GM12891 (cell line): ENCODE measurements around the gene TM4SF4.

Experiments used
- DNase-seq: peaks from one replicate; pipeline ENCODE4 v3.0.0; 2011; ENCODE audit warnings: low spot score; ENCODE audit not compliant: insufficient read length
- FAIRE-seq: peaks from 2 replicates; lab custom pipeline; 2011; peaks lifted over from hg19 to GRCh38; lab: Jason Lieb, UNC
- PAX5 ChIP-seq: IDR thresholded peaks from 2 replicates; pipeline ENCODE4 v1.6.1; 2011; ENCODE audit warnings: low read length, moderate library complexity, mild to moderate bottlenecking; ENCODE audit not compliant: insufficient read depth, severe bottlenecking
- POLR2A ChIP-seq: IDR thresholded peaks from 2 replicates; pipeline ENCODE4 v1.6.1; 2011; ENCODE audit warnings: low read depth, low read length, control low read depth
- POLR2AphosphoS5 ChIP-seq: IDR thresholded peaks from 2 replicates; pipeline ENCODE4 v1.6.1; 2011; ENCODE audit warnings: low read depth, low read length, control low read depth
- POU2F2 ChIP-seq: IDR thresholded peaks from 2 replicates; pipeline ENCODE4 v1.6.1; 2011; ENCODE audit warnings: low read depth, mild to moderate bottlenecking, control low read depth, low read length, moderate library complexity
- SPI1 ChIP-seq: IDR thresholded peaks from 2 replicates; pipeline ENCODE4 v1.6.1; 2011; ENCODE audit warnings: low read depth, low read length, control low read depth
- TAF1 ChIP-seq: IDR thresholded peaks from 2 replicates; pipeline ENCODE4 v1.6.1; 2011; ENCODE audit warnings: low read depth, low read length, control low read depth

Gene TM4SF4

DNA sequence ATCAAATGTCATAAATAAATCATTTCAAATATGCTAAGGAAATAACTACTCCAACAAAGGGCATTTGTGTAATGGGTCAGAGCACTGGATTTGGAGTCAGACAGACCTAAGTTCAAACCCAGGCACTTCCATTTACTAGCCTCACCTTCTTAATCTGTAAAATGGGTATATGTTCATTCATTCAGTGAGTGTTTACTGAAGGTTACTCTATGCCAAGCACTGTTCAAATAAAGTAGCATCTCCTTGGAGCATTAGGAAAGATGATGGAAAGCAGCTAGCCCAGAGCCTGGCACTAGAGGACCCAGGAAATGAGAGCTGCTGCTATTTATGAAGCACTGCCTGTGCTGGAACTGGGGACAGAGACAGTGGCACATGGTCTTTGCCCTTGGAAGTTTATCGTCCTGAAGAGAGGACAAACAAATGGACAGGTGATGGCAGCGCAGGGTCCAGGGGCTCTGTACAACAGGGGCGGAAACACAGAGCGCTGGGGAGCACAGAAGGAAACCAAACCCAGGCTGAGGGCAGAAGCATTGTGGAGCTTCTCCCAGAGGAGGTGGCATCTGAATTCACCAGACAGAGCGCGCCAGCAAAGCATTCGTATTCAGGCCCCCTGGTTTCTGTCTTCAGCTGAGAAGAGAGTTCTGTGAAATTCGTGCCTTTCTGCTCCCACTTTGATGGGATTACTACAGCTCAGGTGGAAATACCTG lies 19.0 kb downstream of the TM4SF4 start:
- no peak for FAIRE-seq
- no peak for DNase-seq
- TF ChIP-seq POLR2AphosphoS5 (no peak), POU2F2 (no peak), TAF1 (no peak), PAX5 (no peak), SPI1 (no peak), POLR2A (no peak)

DNA sequence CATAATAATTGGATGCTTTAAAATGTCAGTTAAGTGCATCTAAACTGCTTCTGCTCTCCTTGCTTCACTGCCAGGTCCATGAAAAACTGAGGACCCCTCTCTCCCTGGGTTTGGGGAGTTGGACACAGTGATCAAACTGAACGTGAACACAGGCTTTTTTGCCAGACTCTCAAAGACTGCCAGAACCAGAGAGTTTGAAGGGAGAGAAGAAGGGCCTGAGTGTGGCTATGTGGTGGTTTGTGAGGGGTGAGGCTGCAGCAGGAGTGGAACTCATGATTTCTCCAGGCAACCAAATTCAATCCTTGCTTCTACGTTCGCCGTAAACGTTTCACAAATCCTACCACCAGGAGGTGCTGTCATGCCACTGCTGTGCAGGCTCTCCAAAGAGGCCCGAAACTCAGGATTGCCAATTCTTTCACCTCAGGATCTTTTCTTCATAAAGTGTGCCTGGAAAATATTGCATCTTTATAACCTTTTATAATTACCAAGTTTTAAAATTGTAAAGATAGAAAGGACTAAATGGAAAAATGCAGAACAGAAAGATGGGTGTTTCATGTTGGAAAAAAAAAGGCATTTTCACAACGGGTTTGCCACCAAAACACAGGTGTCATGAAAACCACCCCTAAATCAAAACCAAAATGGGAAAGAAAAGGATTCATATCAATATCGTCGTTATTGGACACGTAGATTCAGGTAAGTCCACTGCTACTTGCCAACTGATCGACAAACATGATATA lies 19.7 kb downstream of the TM4SF4 start:
- FAIRE-seq, result peak; percentile 31
- TF ChIP-seq POLR2AphosphoS5 (no peak), SPI1 (no peak), POU2F2 (no peak), POLR2A (no peak), TAF1 (no peak), PAX5 (no peak)
- peak; percentile 16 for DNase-seq

DNA sequence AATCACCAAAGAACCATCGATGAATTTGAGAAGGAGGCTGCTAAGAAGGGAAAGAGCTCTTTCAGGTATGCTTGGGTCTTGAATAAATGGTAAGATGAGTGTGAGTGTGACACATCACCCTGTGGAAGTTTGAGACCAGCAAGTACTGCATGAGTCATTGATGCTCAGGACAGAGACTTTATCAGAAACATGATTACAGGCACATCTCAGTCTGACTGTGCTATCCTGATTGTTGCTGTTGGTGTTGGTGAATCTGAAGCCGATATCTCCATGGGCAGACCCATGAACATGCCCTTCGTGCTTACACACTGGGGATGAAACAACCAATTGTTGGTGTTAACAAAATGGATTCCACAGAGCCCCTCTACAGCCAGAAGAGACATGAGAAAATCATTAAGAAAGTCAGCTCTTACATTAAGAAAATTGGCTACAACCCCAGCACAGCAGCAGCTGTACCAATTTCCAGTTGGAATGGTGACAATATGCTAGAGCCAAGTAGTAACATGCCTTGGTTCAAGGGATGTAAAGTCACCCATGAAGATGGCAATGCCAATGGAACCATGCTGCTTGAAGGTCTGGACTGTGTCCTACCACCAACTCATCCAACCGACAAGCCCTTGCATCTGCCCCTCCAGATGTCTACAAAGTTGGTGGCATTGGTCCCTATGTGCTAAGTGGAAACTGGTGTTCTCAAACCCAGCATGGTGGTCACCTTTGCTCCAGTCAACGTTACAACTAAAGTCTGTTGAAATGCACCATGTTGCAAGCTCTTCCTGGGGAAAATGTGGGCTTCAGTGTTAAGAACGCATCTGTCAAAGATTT lies 20.5 kb downstream of the TM4SF4 start:
- DNase-seq (no peak), FAIRE-seq (no peak)
- no peak for TF ChIP-seq POU2F2
- no peak for TF ChIP-seq TAF1
- TF ChIP-seq SPI1, result no peak
- TF ChIP-seq POLR2A, result no peak
- TF ChIP-seq PAX5, result no peak

DNA sequence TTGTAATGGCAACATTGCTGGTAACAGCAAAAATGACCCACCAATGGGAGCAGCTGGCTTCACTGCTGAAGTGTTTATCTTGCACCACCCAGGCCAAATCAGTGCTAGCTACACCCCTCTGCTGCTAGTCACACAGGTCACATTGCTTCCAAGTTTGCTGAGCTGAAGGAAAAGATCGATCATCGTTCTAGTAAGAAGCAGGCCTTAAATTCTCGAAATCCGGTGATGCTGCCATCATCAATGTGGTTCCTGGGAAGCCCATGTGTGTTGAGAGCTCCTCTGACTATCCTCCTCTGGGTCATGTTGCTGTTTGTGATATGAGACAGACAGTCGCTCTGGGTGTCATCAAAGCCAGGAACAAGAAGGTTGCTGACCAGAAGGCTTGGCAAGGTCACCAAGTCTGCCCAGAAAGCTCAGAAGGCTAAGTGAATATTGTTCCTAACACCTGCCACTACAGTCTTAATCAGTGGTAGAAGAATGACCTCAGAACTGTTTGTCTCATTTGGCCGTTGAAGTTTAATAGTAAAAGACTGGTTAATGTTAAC lies 21.2 kb downstream of the TM4SF4 start:
- TF ChIP-seq SPI1 (no peak), POLR2A (no peak), POU2F2 (no peak), PAX5 (no peak), TAF1 (no peak), POLR2AphosphoS5 (no peak)
- DNase-seq (no peak), FAIRE-seq (no peak)

- no peak for FAIRE-seq
- no peak for DNase-seq
- no peak for TF ChIP-seq SPI1
- TF ChIP-seq POLR2AphosphoS5, result no peak
- no peak for TF ChIP-seq TAF1
- TF ChIP-seq PAX5, result no peak
- TF ChIP-seq POU2F2, result no peak
- TF ChIP-seq POLR2A, result no peak
Observed at GRCh38 chr3:149496891-149497290, 22.4 kb downstream of the TM4SF4 start.

DNA sequence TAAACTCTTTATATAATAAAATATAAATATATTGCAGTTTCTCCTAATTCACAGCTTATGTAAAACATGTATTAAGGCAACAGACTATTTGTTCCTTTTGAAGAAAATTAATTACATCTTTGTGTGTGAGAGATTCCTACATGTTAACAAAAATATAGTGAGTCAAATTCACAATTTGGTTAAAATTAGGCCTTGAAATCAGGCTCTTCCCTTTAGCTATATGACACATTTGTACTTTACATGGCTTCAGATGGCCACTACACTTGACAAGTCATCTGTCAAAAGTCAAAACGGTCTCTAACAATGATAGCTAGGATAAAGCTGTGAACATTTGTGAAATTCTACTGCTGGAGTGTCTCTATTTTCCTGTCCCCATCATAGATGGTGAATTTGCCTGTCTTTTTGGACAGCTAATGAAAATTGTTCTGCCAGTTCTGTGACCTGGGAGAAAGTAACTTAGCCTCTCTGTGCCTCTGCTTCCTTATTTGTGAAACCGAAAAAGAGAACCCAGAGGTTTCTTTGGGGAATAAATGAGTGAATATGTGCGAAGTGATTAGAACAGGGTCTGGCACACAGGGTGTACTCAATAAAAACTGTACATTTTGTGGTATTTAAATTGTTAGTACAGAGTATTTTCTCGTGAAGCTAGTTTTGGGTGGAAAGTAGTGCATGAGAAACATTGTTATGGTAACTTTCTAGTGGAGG lies 23.6 kb downstream of the TM4SF4 start:
- DNase-seq (no peak), FAIRE-seq (no peak)
- no peak for TF ChIP-seq POLR2A
- no peak for TF ChIP-seq POU2F2
- no peak for TF ChIP-seq TAF1
- TF ChIP-seq POLR2AphosphoS5, result no peak
- TF ChIP-seq SPI1, result no peak
- no peak for TF ChIP-seq PAX5

DNA sequence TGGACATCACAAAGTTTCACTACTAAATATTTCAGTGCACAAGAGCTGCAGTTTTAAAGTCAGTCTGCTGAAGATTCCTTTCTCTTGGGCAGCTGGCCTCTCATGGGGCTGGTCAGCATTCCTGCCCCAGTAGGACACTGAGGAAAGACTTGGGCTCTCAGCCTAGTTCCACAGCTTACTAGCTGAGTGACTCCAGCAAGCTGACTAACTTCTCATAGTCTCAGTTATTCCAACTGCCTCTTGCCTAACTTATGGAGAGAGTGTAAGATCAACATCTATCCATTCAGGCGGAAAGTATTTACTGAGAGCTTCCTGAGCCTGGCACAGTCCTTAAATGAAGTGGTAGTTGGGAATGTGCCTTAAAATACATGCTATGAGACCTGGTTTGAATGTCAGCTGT lies 27.0 kb downstream of the TM4SF4 start:
- FAIRE-seq, result no peak
- TF ChIP-seq POLR2AphosphoS5 (no peak), POLR2A (no peak), TAF1 (no peak), POU2F2 (no peak), PAX5 (no peak), SPI1 (no peak)
- no peak for DNase-seq

- no peak for FAIRE-seq
- TF ChIP-seq PAX5 (no peak), POU2F2 (no peak), SPI1 (no peak), POLR2AphosphoS5 (no peak), POLR2A (no peak), TAF1 (no peak)
- no peak for DNase-seq
Observed at GRCh38 chr3:149502438-149502837, 27.9 kb downstream of the TM4SF4 start.
